GM10248 (cell line): ENCODE measurements around the gene EEFSEC.

Source experiments
- CTCF ChIA-PET: fragments of 300-600 bp; sonication (Branson Sonifier 250); formaldehyde crosslinking; extraction: SDS; loops from one replicate; lab custom pipeline; 2021; ENCODE audit warnings: antibody characterized with exemption; lab: Yijun Ruan, JAX
- POLR2A ChIA-PET: fragments of 350-650 bp; sonication (Branson Sonifier 250); formaldehyde crosslinking; extraction: SDS; loops from one replicate; lab custom pipeline; 2020; ENCODE audit warnings: antibody characterized with exemption; lab: Yijun Ruan, JAX
- DNase-seq: peaks from one replicate; pipeline ENCODE4 v3.0.0; 2012; ENCODE audit errors: extremely low spot score
- TF ChIP-seq, protein P1 (sequence below): IDR thresholded peaks from 2 replicates; pipeline ENCODE4 v1.5.1; 2012; ENCODE audit warnings: mild to moderate bottlenecking, low read depth; ENCODE audit errors: extremely low read depth, missing control alignments, control extremely low read depth

EEFSEC gene

DNA sequence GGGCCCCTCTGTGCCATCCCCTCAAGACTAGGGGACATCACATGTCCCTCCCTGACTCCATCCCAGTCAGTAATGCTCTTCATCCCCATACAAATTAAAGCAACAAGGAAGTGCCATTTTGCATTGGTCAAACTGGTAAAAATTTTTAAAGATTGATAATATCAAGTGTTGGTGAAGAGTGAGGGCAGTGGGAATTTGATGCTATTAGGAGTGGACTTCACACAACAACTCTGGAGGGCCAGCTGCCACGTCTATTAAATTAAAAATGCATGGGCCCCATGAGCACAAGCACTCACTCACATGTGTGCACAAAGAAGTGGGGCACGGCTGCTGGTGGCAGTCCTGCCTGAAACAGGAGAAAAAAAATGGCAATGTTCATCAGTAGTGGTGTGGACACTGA lies 265.6 kb downstream of the EEFSEC start:
- POLR2A ChIA-PET, result no interaction called here
- TF ChIP-seq, protein P1, sequence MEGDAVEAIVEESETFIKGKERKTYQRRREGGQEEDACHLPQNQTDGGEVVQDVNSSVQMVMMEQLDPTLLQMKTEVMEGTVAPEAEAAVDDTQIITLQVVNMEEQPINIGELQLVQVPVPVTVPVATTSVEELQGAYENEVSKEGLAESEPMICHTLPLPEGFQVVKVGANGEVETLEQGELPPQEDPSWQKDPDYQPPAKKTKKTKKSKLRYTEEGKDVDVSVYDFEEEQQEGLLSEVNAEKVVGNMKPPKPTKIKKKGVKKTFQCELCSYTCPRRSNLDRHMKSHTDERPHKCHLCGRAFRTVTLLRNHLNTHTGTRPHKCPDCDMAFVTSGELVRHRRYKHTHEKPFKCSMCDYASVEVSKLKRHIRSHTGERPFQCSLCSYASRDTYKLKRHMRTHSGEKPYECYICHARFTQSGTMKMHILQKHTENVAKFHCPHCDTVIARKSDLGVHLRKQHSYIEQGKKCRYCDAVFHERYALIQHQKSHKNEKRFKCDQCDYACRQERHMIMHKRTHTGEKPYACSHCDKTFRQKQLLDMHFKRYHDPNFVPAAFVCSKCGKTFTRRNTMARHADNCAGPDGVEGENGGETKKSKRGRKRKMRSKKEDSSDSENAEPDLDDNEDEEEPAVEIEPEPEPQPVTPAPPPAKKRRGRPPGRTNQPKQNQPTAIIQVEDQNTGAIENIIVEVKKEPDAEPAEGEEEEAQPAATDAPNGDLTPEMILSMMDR, result no peak
- no peak for DNase-seq
- CTCF ChIA-PET, result no interaction called here

DNA sequence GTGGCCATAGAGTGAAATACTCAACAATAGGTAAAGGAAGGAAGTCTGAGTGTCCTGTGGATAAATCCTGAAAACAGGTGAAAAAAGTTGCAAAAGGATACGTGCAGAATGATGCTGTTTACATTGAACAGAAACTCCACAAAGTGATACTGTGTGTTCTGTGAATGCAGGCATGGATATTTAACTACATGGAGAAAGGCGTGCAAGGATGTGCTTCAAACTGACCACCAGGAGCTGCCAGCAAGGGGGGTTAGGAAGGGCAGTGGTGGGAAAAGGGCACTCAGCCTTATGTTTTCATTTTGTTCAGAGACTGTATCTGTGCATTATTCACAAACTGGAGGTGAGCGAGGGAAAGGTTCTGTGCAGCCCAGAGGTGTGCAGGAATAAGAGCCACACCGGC lies 266.0 kb downstream of the EEFSEC start:
- CTCF ChIA-PET, result no interaction called here
- TF ChIP-seq, protein P1, result no peak
- POLR2A ChIA-PET, result no interaction called here
- no peak for DNase-seq

DNA sequence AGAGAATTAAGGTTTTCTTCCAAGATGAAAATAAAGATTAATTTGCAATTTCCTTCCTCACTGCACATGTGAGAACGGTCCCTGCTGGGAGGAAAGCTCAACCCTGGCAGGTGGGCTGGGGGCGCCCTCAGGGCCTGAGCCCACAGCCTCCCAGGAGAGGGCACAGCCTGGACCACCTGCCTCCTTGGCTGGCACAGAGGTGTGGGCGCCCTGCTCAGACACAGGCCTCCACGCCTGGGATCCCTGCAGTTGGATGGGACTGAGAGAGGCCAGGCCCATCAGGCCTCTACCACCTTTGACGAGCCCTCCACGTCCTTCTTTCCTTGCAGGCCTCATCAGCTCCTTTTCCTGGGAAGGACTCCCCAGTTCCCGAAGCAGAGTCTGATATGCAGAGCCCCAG lies 267.0 kb downstream of the EEFSEC start:
- no peak for DNase-seq
- POLR2A ChIA-PET, result no interaction called here
- TF ChIP-seq, protein P1, result no peak
- CTCF ChIA-PET, result interaction anchor here (0.7 kb wide), 1 partner anchor 188 kb away, joined by 3 read pairs; no protein-coding TSS in a partner anchor

DNA sequence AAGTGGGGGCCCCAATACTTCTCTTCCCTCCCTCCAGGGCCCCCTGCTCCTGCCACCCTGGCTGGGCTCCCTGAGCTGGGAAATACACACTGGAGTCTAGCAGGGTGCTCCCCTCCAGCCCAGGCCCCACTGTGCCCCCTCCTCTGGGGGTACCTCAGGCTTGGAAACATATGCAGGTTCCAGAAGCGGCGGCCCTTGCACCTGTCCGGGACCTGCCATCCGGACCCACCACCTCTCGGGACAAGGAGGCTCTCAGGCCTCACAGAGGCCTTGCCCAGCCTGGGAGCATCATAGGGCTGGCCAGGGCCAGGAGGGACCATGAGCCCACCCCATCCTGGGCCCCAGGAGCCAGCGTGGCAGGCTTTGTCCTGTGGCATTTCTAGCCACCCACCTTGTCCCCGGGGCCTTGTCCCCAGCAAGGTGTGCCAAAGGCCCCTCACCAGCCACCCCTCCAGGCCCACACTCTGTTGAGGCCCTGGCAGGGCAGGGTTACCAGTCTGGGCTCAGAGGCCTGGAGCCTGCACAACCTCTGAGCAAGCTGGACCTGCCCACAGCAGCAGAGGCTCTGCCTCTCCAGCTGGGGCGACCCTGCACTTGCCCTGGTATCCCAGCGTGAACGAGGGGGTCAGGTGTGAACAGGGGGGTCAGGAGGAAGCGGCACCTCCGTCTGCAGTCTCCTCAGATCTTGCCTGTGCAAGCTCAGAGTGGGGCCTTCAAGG lies 267.6 kb downstream of the EEFSEC start:
- TF ChIP-seq, protein P1, result no peak
- CTCF ChIA-PET, result interaction anchor here (0.7 to 1.9 kb wide), 2 partner anchors 11 to 188 kb away, joined by 3 to 5 read pairs; no protein-coding TSS in a partner anchor

DNA sequence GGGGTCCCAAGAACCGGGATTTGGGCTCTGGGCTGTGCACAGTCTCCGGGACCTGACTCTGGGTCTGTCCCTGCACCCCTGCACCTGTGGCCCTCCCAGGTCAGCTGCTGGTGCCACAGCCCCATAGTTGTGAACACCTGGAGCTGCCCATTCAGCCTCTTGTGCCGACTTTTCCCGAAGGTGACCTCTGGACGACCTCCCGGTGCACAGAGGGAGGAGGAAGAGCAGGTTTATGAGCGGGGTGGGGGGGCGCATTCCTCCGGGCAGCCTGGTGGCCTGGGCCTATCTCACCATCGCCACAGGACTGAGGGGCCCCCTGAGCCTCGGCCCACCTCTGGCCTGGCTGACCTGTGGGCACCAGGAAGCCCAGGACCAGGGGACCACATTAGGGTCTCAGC lies 268.2 kb downstream of the EEFSEC start:
- CTCF ChIA-PET, result interaction anchor here (0.9 to 1.9 kb wide), 3 partner anchors 12 to 78 kb away, joined by 3 to 5 read pairs (median 3); no protein-coding TSS in a partner anchor
- TF ChIP-seq, protein P1, result no peak
- DNase-seq, result no peak
- POLR2A ChIA-PET, result no interaction called here

More for the DNA sequence above, 267.6 kb downstream of the EEFSEC start:
- POLR2A ChIA-PET, result no interaction called here
- DNase-seq, result no peak

DNA sequence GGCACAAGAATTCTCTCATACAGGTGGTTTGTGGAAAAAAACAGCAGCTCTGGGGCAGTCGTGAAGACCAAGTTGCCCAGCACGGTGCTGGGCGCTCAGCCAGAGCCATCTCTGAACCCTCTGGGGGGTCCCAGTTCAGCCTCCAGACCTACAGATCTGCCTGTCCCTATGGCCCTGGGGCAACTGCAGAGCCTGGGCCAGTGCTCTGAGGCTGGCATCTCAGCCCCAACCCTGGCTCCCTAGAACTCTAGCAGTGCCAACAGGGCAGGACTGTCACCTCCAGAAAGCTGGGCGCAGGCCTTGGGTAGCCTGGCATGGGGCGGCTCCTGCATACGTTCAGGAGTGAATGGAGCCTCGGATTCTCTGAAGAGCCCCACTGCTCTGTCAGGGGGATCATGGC lies 268.7 kb downstream of the EEFSEC start:
- POLR2A ChIA-PET, result no interaction called here

More for the DNA sequence above, 268.7 kb downstream of the EEFSEC start:
- CTCF ChIA-PET, result interaction anchor here (0.9 to 6.4 kb wide), 4 partner anchors 12 to 185 kb away, joined by 3 to 69 read pairs (median 4); no protein-coding TSS in a partner anchor
- TF ChIP-seq, protein P1, result no peak
- DNase-seq, result no peak
